HG03135 (cell line): ENCODE data around the gene NKD2.
"Not testable (repeated sequence)": the region's sequence is repeated elsewhere in the genome, so short reads cannot be mapped to it uniquely, and the experiment has no call there.

Experiments used
- ATAC-seq: cut with Tn5 transposase; IDR thresholded peaks from one replicate; pipeline ENCODE4 v1.9.1; 2021; ENCODE audit warnings: mild to moderate bottlenecking, moderate library complexity; ENCODE audit not compliant: unreplicated experiment

NKD2 gene

DNA sequence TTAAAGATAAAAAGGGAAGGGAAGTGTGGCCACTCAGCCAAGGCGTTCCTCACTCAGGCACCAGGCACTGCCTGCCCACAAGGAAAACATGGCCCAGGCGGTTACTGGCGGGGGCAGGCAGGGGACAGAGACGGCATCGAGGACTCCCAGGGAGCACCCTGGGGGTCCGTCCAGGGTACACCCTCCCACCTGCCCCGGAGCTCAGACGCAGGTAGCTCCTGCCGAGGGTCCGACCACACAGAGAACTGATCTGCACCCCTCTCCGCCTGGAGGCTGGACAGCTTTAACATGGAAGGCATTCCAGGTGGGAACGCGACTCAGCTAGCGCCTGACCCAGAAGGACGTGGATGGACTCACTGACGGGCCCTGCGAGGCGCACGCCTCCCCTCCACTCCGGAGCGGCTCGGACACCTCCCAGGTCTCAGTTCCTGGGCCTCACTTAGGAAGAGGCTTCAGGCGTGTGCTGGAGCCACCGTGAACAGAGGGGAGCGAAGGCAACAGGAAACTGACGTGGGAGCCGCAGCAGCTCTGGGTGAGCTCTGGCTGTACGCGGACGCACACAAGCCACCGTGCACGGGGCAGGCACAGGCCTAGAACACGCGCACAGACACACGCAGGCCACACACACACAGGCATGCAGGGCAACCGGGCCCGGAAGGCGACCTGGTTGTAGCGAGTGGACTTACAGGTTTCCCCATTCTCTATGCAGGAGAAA, 47.5 kb downstream of the NKD2 start:
- ATAC-seq, result no peak

DNA sequence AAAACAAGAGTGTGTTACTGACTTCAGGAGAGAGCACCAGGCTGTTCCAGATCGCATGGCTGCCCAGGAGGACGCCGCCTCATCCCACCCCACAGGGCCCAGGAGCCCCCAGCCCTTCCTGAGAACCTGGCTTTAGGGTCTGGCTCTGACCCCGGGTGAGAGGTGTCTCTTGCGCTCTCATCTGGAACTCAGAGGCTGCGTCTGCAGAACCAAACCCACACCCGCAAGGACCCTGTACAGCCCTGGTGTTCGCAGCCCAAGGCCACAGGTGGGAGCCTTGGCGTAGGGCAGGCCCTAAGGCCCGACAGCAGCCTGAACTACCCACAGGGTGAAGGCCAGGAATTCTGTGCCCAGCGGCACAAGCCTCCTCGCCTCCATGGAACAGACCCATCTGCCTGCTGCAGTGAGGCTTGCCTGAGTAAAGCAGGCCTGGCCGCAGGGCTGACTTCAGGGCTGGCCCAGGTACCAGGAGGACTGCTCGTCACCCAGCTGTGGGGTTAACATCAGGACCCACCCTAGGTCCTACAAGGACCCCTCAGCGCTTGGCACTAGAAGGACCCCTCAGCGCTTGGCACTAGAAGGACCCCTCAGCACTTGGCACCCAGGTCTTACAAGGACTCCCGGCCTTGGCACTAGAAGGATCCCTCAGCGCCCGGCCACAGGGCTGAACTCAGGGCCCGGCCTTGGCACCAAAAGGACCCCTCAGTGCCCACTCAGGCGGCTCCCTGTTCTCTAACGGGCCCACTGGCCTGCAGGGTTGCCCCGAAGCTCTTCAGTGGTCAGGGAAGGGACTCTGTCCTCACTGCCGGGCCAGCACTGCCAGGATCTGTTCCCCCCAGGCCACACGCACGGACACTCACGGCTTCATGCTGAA, 48.2 kb downstream of the NKD2 start:
- no peak for ATAC-seq

DNA sequence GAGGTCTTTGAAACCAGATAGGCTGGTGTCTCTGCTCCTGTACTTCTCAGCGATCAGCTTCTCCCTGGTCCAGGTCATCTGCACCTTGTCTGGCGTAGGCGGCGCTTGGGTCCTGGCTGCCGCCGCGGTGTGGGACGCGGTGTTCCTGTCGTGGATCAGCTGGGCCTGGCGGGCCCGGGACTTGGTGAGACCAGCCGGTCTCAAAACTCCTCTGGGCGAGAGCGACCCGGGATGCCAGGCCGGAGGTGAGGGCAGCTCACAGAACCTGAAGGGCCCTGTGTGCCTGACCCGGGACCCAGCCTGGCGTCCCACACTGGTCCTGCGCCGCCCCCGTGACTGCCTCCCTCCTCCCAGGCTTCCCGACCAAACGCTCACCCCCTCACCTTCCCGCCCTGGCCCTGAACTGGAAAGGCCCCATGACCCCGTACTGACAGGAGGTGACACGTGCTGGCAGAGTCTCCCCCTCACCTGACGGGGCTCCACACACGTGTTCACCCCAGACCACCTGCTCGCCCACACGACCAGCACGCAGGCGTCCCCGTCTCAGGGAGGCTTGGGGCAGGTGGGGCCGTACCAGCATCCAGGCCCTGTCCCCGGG, 49.0 kb downstream of the NKD2 start:
- ATAC-seq, result no peak

DNA sequence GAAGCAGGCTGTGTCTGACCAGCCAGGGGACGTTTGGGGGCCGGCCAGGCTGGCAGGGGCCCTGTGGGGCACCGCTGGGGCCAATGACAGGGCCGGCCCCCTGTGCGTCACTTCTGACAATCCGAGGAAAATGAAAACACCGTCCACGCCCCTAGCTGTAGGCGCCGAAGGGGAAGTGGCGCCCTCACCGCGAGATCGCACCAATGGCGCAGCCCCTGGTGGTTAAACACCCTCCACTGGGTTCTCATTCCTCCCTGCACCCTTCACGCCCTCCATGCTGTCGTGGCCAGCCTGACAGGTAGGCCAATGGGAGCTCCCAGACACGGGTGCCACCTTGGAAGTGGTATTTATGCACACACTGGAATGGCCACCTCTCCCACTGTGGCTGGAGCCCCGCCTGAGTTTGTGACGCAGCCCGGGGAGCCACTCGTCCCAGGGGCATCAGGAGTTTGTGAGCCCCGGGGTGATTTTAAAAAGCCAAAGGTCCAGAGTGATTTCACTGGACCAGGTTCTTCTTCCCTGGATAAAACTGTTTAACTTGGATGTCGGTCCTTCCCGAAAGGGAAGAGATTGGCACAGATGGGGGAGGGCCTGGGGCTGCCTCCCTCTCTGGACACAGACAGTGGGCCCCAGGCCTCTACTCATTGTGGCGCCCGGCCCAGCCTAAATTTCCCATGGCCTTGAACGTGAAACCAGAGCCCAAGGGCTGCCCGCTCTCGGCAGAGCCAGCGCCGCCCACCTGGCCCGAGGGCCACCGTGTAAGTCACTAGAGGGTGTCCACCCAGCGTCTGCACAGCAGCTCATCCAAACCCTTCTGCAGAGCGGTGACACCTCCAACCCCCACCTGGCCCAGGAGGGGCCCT, 49.7 kb downstream of the NKD2 start:
- no peak for ATAC-seq

DNA sequence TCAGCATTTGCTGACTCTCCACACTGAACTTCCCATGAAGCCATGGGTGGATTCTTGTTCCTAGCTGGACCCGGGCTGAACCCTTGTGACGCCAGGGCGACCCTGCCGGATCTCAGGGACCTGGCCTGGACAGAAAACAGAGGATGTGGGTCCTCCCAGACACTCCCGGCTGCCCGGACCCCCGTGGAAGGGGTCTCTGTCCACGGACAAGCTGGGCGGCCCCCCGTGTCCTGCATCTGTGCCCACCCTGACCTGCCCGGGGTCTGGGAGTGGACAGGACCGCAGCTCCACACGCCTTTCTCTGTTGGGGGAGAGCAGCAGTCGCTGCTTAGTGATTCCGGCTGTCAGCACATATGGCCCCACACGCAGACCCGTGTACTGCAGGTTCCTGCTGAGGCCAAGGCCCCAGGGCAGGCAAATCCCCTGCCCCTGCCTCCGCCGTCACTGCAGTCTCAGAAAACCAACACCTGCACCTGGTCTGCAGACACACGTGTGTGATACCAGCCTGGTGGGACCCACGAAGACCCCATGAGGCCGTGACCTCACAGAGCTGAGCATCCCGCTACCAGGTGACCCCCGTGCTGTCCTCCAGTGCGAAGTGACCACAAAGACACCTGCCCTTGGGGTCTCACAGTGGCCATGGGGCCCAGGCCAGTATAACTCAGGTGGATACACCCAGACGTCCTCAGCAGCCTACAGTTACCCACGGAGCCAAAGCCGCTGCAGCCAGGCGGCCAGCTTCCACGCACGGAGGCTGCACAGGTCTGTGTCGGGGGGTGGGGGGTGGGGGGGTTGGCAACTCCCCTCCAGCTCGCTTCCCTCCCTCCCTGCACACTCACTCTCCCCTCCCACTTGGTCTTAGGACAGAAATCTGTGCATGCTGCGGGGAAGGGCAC, 50.6 kb downstream of the NKD2 start:
- no peak for ATAC-seq

DNA sequence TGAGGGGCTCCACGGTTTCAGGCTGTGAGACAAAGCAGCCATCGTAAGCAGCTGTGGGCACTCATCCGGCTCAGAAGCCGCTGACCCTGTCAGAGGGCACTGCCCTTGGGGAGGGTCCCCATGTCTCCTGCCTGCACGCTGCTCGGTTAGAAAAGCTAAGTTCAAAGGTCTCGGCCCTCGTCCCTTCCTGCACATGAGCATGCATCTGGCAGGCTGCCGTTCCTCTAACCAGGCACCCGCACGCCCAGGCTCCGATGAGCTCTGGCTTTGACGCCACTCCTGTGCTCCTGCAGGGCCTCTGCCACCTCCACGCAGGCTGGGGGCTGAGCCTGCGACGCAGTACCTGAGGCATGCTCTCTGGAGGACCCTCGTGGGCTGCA, 51.3 kb downstream of the NKD2 start:
- no peak for ATAC-seq

DNA sequence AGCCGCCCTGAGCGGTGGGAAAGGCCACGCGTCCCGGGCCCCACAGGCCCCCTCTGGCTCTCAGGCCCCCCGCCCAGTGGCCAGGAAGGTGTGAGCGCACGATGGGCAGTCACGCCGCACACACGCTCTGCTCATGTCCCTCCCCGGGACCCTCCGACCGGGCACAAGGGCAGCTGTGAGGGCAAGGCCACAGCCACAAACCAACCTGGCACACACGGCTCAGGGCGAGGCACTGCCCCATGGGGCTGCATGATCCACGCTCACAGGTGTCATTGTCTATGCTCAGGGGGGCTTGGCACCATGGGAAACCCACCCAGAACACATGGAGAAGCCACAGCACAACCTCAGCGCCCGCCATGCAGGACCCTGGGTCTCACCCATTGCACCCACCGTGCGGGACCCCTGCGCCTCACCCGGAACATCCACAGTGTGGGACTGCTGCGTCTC, 52.0 kb downstream of the NKD2 start:
- no peak for ATAC-seq

DNA sequence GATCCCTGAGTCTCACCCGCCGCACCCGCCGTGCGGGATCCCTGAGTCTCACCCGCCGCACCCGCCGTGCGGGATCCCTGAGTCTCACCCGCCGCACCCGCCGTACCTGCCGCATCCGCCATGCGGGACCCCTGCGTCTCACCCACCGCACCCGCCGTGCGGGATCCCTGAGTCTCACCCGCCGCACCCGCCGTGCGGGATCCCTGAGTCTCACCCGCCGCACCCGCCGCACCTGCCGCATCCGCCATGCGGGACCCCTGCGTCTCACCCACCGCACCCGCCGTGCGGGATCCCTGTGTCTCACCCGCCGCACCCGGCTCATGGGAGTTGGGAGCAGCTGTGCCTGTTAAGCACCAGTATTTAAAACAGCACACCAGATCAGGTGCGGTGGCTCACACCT, 52.7 kb downstream of the NKD2 start:
- ATAC-seq, result not testable (repeated sequence)

DNA sequence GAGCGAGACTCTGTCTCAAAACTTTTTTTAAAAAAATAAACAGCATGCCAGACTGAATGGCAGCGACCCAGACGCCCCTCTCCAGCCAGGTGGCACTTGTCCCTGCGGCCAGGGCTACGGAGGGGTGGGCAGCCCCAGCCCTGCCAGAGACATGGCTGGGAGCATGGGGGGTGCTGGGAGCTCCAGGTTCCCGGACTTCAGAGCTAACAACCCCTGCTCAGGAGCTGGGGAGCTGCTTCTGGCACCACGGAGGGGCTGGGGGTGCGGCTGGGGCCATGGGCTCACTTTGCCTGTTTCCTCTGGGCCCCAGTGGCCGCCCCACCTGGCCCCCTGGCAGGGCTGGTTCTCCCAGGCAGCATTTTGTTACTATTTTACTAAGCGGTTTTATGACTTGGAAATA, 53.3 kb downstream of the NKD2 start:
- ATAC-seq, result no peak

DNA sequence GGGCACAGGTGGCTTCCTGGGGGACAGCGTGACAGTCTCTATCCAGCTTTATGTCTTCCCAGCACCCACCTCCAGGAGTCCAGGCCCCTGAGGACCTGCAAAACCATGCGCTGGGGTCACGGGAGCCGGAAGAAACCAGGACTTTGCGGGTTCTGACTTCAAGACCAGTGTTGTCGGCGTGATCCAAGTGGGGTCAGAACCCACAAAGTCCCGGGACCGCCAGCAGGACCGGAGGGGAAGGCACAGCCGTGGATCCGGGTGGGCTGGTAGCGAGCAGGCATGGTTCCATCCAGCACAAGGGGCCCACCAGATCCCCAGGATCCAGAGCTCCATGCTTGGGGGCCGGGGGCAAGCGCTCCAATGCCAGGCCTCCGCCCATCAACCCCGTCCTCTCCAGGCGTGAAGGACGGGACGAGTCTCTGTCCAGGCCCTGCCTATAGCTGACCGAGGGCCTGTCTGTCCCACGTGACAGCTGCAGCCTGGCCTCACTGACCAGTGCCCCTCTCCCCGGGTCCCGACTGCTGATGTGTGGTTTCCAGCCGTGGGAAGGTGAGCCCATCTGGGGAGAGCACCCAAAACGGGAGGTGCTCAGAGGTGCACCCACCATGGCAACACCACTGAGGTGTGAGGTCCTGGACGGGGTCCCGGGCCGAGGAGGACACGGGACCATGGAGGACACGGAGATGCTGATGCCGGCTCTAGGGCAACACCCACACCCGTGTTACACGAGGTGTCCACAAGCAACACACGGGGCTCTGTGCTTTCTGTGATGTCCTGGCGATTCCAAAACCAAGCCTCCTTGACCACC, 54.4 kb downstream of the NKD2 start:
- ATAC-seq, result no peak

DNA sequence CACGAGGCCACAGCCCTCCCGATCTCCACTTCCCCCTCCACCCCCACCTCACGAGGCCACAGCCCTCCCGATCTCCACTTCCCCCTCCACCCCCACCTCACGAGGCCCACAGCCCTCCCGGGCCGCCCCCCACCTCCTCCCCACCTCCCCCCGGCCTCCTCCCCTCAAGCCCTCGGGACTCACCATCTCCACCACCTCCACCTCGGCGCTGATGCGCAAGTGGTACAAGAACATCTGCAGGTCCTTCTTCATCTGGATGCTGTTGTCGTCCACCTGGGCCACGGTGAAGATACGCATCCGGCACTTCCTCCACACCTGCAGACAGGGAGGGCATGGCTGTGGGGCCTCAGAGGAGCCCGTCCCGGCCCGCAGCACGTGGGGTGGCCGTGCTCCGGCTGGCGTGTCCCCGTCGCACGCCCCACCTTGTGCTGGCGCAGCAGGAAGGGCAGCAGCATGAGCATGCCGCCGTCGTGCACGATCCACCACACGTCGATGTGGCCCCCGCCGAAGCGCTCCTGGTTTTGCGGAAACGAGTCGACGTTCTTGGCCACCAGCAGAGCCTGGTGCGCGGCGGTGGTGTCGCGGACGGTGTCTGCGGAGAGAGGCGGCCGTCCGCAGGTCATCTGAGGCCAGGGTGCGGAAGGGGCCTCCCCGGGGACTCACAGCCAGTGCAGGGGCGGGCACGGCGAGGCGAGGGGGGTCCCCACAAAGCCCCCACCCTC, 55.2 kb downstream of the NKD2 start:
- no peak for ATAC-seq

DNA sequence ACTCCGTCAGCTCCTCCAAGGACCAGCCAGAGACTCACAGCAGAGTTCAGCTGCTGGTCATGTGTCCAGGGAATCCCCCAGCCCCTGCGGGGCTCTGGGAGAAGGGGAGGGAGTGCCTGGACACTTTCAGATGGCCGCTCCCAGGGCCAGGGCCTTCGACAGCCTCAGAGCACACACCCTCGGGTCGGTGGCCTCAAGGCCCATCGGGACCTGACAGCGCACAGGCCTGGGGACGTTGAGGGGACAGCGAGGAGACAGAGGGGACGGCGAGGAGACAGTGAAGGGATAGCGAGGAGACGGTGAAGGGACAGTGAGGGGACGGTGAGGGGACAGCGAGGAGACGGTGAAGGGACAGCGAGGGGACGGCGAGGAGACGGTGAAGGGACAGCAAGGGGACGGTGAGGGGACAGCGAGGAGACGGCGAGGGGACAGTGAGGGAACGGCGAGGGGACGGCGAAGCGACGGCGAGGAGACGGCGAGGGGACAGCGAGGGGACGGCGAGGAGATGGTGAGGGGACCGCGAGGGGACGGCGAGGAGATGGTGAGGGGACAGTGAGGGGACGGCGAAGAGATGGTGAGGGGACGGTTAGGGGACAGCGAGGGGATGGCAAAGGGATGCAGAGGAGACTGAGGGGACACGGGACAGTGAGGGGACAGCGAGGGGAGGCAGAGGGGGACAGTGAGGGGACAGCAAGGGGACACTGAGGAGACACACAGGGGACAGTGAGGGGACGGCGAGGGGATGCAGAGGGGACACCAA, 56.0 kb downstream of the NKD2 start:
- no peak for ATAC-seq

DNA sequence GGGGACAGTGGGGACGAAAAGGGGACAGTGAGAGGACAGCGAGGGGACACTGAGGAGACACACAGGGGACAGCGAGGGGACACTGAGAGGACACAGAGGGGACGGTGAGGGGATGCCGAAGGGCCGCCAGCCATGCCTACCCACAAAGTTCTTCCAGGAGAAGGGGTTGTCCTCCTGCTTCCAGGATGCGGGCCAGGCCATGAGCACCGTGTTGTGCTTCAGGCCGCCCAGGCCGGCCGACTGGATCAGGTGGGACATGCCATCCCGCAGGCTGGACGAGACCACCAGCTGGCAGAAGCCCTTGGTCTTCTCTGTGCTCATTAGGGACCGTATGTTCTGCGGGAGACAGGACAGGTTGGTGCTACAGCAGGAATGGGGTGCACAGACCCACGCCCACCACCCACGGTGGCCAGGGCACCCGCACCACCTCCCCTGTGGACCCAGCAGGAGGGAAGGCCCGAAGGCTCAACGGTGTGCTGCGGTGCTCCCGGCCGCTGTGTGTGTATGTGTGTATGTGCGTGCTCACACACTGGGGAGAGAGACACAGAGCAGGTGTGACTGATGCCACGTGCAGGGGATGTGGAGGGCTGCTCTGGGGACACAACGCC, 56.6 kb downstream of the NKD2 start:
- ATAC-seq, result no peak

DNA sequence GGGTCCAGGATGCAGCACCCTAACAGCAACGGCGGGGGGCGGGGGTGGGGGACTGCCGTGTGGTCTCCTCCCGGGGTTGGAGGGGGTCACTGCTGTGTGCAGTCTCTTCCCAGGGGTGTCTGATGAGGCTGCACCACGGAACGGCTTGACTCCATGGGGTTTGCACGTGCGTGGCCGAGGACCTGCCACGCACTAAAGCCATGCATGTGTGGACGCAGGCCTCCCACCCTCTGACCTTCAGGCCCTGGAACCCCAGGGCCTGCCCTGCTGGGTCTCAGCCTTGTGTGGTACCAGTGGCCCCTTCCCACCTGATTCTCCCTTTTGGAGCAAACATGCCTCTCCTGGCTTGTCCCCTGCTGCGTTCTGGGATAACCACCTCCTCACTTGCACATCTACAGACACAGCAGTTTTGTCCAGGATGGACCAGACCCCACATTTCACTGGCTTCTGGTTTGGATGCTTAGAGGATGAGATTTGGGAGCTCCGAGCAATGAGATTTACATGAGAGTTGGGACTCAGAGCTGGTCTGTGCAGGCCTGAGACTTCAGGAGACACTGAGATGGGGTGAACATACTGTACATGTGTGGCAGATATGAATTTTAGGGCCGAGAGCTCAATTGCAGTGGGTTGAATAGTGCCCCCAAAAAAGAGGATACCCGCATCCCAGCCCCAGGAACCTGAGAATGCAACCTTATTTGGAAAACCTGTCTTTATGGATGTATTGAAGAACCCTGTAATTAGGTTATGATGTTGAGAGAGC, 57.5 kb downstream of the NKD2 start:
- ATAC-seq, result no peak

DNA sequence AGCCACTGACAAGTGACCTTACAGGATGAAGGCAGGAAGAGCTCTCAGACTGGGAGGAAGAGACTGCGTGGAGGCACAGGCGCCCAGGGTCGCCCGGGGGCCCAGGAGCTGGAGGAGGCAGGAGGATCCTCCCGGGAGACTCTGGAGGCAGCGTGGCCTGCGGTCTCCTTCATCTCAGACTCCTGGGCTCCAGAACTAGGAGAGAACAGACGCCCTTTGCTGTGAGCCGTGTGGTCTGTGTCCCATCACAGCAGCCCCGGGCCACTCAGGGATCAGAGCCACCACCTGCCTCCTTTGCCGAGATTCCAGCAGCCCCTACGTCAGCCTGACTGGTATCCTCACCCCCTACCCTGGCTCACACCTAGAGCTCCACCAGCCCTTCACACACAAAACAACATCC, 58.1 kb downstream of the NKD2 start:
- ATAC-seq, result no peak
